Fibroblast of skin of left quadriceps (primary cell): ENCODE results near the gene IDUA.

Experiments used
- DNase-seq, 2 experiments: peaks; one replicate each; pipeline ENCODE4 v3.0.0-alpha.2; 2013; ENCODE audit warnings: low read depth in 2 of 2

The IDUA gene

DNA sequence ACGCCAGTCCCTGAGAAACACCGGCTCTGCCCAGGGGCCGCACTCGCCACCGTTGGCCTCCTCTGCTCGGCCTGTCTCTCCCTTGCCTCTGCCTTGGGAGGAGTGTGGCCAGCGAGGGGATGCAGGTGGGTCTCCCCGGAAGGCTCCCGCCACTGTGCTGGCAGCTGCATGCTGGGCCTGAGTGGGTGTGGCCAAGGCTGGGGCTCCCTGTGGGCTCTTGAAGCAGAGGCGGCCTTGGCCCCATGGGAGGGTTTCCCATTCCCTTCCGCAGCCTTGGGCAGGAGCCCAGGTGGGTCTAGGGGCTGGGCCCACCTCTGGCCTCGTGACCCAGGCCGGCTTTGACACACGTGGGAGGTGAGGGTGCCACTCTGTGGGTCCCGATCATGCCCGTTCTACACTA lies 43.7 kb downstream of the IDUA start:
- no peak for DNase-seq

DNA sequence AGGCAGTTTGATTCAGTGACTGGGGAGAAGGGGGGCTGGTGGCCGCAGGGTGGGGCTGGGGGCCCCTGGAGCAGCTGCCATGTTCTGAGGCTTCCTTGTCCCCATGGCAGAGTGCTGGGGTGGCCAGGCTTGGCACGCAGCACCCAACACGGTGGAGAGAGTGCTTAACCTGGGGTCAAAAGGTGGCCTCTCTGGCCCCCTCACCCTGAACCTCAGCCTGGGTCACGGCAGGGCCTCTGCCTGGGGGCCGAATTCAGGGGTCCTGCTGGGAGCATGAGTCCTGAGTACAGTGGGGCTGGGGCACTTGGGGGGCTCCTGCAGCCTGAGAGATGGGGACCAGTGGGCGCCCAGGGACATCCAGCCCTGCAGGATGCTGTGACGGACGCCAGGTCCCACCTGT lies 44.5 kb downstream of the IDUA start:
- DNase-seq, result no peak

DNA sequence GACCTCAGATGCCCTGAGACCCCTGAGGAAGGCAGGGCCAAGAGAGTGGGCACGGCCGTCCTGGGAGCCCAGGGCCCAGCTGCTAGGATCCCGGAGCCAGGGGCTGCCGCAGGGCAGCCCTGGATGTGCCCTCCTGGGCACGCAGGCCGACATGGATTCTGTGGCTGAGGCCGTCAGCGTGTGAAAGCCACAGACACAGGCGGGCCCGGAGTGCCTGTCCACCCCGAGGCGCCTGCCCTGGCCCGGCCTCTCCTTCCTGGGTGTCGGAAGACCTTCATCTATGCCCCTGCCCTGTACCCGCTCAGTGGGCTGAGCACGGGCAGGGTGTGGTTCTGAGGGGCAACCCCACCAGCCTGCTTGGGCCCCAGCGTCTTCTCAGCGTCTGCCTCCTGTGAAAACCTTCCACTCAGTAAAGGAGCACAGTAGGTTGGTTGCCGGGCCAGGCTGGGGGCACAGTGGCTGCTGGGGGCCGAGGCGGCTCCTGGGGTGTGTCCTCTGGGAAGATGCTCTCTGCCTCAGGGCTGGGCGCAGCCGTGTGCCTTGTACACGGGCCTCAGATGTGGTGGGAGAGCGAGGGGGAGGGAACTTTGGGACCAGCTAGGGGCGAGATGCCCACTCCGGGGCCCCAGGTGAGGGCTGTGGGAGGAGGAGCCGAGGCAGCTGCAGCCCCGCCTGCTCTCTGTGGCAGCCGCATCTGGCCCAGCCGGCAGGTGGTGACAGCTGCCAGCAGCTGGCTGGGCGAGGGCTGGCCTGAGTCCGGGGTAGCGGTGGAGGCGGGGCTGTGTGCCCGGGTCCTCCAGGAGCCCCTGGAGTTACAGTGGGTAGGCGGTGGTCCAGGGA lies 45.3 kb downstream of the IDUA start:
- no peak for DNase-seq

DNA sequence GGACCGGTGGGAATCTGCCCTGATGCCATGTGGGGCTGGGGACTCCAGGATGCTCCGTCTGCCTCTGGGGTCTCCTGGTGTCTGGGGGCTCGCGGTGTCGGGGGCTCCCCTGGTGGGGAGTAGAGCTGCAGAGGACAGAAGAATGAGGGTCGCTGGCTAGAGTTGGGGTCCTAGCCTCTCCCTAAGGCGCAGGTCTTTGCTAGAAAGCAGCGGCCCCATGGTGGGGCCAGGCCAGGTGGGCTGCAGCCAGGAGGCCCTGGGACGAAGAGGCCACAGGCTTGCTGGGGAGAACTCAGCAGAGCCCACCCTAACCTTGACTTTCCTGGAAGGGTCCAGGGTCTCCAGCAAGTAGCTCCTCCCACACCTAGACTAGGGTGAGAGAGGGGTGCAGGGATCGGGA lies 46.0 kb downstream of the IDUA start:
- no peak for DNase-seq

DNA sequence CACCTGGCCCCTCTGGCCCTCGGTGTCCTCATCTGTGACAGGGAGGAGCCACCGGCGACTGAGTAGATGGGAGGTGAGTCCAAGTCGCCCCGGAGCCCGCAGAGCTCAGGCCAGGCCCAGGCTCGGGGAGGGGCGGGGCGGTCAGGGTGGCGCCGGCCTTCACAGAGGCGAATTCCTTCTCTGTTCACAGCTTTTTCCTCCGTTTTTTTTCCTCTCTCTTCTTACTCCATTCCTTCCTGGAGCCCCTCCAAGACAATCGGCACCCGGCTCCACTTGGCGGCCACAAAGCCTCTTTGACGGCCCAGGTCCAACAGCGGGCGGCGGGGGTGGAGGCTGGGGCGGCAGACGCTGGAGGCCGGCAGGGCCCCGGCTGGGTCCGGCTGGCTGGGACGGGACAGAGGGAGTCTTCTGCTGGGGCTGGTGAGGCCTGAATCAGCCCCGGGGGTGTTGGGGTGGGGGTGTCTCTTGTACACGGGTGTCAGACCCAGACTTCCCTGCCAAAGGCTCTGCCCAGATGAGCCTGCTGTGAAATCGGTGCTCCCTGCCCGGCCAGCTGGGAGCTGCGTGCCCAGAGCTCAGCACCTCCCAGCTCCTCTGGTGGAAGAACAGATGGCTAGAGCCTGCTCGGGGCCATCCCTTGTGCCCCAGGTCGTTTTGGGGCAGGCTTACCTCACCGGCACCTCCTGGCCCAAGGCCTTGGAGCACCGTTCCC lies 47.2 kb downstream of the IDUA start:
- no peak for DNase-seq

DNA sequence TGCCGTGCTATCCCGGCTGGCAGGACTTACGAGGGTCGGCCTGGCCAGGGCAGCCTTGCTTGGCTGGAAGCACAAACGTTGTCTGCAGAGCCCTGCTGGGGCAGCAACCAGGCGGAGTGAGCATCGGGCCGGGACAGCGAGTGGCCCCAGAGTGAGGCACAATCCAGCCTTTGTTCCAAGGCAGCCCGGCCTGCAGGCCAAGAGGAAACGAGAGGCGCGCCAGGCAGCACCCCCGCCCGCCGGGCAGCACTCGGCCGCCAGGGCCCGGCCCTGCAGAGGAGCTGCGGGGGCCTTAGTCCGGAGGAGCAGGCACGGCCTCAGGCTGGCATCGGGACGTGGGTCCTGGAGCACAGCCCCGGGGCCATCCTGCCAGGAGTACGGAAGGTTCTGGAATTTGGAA lies 48.7 kb downstream of the IDUA start:
- DNase-seq, result no peak

DNA sequence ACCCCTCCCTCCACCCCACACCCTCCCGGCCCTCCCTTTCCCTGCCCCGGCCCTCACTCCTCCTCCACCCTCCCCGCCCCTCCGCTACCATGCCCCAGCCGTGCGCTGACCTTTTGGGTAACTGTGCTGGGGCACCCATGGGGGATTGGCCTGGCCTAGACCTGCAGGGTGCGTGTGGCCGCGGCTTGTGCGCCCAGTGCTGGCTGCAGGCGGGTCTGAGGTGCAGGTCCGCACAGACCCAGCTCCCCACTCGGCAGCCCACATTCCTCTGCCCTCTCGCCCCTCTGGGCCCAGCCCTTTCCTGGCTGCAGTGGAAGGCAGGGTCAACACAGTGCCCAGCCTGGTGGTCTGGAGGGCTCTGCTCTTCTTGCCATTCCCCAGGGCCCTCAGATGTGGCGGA lies 49.3 kb downstream of the IDUA start:
- DNase-seq, result no peak

DNA sequence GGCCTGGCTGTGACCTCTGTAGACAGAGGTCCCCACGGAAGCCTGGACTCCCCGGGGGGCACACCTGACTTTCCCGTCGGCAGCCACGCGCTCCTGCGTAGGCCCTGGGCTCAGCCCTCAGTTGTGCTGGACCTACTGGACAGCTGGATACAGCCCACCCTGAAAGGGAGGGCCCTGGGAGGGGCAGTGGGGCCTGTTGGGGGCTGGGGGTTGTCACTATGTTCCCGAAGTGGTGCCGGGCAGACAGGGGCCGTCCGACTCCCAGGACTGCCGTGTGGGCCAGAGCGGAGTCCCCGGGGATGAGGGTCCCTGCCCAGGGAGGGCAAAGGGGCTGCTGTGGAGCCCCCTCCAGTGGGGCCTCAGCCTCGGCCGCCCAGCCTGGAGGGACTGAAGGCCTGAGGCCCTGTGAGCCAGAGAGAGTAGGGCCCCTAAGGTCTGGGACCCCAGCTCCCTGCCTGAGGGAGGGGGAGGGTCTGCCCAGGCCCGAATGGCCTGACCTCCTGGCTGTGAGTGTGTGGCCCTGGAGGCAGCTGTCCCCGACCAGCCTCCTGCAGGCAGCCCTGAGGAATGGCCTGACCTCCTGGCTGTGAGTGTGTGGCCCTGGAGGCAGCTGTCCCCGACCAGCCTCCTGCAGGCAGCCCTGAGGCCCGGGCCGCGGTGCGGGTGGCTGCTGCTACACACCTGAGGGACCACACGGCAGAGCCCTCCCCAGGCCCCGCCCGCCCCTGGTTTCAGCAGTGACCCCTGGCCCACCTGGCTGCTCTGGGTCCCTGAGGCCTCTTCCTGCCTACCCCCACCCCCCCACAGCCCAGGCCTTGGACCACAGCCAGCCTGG lies 50.3 kb downstream of the IDUA start:
- no peak for DNase-seq

DNA sequence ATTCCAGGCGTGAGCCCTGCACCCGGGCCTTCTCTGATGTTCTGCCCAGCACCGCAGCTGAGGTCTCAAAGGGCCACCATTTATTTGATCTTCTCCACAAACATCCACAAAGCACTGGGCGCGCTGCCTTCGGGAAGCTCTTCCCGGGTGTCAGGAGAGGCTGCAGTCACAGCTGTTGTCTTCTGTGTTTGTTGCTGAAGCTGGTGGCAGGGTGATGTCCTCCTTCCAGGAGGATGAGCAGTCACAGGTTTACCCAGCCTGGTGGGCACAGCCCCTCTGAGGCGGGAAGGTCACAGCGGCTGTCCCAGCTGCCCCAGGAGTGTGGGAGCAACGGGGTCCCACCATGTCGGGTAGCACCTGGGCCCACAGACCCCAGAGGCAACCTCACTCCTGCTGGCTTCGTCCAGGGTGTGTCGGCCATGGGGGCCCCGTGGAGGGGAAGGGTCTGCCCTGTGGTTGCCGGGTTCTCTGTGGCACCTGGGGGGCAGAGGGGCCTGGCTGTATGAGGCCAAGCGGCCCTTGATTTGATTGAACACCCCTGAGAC lies 52.2 kb downstream of the IDUA start:
- DNase-seq, result no peak

DNA sequence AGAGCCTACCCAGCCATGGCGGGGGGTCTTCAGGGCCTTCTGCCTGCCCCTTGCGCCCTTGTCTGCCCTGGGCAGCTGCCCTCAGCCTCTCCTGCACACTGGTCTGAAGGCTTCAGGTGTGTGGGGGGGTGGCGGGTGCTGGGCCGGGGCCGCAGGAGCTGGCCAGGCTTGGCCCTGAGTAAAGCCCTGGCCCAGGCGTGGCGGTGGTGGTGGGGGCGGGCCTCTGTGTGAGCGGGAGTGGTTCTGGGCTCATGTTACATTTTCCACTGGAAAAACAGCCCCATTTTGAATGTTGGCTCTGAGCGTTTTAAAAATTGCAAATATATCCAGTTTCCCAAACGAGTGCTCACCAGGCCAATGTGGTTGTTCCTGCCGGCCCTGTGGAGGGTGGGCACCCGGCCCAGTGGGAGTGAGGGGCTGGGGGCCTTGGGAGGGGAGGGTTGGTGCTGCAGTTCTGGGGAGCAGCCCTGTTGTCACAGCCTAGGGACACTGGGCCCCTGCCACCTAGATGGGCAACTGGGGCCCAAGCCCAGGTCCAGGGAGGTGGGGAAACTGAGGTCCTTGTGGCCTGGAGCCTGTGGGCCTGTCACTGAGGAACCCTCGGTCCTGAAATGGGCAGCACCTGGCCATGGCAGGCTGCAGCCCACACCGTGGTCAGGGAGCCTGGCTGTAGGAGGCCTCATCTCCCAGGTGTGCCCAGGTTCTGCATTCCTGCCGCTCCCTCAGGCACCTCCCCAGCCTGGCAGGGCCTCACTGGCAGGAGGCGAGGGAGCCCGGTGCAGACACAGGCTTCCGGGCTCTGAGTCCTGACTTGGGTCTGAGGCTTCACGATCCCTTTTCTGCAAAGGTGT lies 52.9 kb downstream of the IDUA start:
- no peak for DNase-seq

DNA sequence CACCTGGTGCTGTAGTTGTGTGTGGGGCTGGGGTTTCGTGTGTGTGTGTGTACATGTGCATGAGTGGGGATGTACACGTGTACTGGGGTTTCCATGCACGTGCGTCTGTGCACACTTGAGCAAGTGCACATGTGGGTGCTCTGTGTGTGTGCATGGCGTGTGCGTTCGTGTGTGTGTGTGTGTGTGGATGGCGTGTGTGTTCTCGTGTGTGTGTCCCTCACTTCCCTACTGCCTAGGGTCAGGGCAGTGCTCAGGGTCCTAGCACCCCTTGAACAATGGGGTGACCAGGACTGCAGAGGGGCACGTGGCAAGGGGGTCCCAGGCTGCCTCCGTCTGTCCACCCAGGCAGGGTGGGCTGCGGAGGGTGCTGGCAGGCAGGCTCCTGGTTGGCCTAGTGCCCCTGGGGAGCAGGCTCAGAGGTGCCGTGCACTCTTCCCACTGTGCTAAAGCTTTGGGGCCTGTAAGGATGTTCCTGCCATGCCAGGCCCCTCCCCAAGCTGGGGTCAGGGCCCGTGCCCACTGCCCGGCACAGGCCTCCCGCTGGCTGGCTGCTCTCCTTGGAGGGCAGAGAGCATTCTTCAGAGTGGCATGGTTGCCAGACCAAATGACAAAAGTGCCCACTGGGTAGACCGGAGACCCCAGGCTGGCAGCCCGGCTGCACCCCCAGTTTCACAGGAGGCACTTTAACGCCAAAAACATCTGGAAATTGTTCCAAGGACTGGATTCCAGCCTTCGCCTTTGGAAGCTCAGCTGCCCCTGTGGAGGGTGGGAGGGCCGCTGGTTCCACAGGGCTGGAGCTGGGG lies 53.7 kb downstream of the IDUA start:
- no peak for DNase-seq

DNA sequence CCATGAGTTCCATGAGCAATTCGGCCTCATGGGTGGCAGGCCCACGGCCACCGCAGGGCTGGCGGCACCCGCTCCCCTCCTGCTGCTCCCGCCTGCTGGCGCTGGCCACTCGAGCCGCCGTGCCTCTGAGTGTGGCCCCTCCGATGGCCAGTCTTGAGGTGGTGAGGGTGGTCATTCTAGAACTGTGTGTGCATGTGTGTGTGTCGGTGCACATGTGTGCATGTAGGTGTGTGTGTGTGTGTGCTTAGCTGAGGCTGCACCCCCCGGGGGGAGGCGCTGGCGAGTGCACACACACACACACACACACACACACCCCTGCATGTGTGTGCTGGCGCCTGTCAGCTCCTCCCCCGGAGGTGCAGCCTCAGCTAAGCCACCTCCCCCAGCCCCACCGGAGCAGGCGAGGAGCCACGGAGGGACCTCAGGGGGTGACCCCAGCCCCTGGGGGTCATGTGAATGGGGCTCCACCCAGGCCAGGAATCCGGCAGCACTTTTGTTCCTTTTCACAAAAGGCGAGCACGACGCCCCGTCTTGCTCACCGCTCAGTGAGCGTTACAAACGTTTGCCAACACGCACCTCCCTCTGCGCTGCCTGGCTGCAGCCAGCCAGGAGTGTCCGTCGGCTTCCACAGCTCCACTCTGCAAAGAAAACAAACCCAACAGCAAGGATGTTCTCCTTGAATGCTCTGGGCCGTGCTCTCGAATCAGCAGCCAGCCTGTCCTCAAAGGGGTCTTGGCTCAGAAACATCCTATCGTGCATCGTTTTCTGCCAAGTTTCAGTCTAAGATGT lies 54.5 kb downstream of the IDUA start:
- DNase-seq, result no peak

DNA sequence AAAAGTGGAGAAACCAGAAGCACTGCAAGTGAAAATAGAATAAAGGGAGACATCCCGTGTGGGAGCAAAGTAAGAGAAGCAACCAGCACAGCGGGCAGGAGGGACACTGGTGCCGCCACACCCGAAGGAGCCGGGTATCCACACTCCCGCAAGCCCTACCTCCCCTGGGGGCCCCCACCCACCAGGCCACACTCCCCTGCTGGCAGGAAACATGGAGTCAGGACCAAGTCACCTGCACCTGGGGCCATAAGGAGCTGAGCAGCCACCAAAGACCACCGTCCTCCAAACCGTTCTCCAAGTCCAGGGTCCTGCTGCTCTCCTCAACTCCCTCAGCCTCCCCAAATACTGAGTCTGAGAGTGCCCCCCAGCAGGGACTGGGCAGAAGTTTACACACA lies 55.1 kb downstream of the IDUA start:
- DNase-seq, result no peak

DNA sequence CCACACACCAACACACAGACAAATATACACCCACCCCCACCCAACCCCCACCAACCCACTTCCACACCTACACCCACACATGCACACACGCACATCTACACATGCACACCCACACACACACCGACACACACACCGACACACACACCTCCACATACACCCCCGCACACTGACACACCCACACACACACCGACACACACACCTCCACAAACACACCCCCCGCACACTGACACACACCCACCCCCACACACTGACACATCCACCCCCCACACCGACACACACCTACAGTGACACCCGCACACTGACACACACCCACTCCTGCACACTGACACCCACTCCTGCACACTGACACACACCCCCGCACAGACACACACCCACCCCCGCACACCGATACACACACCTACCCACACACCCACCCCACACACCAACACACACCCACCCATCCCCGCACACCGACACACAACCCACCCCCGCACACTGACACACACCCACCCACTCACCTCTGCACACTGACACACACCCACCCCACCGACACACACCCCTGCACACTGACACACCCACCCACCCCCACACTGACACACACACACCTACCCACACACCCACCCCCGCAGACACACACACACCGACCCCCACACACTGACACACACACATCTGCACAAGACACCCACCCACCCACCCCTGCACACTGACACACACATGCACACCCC lies 55.7 kb downstream of the IDUA start:
- no peak for DNase-seq

DNA sequence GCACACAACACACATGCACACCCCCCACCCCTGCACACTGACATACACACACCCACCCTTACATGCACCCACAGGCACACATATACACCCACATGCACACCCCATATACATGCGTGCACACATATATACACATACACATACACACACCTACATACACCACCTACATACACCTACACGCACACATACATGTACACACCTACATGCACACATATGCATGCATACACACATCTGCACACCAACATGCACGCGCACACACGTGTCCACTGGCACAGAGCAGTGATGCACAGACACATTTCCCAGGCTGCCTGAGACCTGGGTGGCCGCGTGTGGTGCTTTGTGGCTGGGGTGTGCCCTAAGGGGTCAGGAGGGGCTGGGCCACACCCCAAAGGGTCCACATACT lies 56.3 kb downstream of the IDUA start:
- no peak for DNase-seq

DNA sequence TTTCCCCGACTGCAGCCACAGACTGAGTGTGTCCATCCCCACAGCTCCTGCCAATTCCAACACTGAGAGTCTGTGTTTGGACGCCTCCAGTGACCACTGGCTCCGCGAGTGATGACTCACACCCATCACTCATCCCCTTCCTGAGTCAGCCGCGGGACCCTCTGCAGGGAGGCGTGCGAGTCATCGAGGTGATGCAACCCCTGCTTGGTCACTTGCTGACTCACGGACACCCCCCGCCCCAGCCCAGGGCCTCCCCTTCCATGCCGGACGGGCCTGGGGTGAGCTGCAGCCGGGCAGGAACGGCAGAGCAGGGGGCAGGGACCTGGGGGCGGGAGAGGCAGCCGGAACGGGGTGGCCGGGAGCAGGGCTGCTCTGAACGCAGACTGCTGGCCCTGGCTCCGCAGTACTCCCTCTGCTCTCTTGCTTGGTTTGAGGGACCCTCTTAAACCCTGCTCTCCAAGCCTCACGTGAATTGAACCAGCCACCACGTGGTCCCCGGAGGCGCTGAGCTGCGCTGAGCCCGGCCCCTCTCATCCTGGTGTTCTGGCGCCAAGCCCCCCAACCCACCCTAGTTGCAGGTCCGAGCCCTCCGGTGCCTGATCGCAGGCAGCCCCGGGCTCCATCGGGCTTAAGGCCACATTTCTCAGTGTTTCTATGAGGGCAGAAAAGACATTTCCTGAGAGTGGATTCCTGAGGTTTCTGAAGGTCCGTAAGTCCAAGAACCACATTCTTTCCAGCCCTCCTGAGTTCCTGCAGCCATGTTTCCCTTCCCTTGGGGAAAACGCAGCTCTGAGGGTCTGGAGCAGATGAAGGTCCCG lies 57.0 kb downstream of the IDUA start:
- peak; percentile 95 to 96 for DNase-seq

DNA sequence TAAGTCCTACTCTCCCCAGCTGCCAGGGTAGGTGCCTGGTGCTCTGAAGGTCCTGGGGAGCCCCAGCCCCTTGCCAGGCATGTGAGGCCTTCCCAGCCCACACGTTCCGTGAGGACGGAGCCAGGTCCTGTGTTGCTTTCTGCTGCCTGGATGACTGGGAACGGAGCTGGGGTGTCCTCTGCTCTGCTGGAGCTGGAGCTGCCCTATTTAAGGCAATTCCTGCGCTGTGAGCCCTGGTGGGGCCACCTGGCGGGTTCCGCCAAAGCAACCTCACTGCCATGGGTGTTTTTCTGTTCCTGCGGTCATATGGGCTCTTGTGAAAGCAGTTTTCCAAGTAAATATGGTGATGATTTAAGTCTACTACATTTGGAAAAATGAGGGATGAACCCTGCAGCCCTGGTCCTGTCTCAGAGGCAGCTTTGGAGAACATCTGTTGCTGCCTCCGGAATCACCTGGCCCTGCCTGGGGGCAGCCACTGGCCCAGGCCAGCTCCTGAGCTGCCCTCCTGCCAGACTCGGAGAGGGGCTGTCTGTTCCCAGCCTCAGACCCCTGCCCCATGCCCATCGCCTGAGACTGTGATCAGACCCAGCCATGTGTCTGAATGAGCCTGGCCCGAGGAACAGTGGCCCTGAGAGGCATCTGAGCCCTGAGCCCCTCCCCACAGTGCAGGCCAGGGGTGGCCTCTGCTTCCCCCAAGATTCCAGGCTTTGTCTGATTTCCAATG lies 57.8 kb downstream of the IDUA start:
- DNase-seq, result no peak
